KBM-7 (cell line): ENCODE results near the gene ACCS.

Experiments
- DNase-seq: peaks from one replicate; pipeline ENCODE4 v3.0.0-alpha.2; 2015
- in situ Hi-C: fragments of 300-500 bp; cut with MboI; formaldehyde crosslinking; loops from 2 replicates; pipeline ENCODE4 v1.14.3; 2020; ENCODE audit warnings: low sequenced_read_pairs, low pct_unique_long_range_greater_than_20kb, mixed read lengths

The ACCS gene

DNA sequence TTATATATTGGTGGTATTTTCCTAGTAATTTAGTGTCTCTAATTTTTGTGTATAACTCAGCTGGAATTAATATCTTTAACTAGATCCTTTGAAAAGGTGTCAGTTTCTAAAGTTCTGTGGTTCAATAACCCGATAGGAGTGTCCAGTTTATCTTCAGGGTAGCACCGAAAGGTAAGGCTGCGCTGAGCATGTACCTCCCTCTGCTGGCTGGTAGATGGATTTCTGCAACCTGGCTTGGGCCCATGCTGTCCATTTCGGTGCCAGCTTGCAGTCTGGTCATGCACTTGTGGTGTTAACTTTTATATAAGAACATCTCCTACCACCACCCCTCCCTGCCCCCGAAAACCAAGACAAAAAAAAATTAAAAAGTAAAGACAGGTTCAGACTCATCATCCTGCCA is 54.1 kb downstream of the ACCS start:
- in situ Hi-C loops: no loop called here
- no peak for DNase-seq

DNA sequence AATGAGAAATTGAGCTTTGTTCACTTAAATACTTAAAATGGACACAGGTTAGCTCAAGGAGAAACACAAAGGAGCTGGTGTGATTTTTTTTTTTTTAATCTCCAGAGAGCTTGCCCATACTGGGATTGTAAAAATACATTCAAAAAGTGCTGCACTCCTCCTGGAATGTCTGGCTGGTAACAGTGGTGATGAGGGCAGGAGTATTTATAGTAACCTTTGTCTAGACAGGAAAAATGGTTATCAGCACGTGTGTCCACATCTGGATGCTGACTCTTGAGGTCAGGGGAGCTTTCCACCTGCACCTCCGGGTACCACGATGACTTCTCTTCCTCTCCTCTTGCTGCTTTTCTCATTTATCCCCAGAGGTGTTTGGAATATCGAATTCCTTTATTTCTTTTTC is 59.5 kb downstream of the ACCS start:
- no peak for DNase-seq
- in situ Hi-C loops: loop anchor here (25.0 kb wide), 1 partner anchor 412 kb away; no protein-coding TSS in a partner anchor

DNA sequence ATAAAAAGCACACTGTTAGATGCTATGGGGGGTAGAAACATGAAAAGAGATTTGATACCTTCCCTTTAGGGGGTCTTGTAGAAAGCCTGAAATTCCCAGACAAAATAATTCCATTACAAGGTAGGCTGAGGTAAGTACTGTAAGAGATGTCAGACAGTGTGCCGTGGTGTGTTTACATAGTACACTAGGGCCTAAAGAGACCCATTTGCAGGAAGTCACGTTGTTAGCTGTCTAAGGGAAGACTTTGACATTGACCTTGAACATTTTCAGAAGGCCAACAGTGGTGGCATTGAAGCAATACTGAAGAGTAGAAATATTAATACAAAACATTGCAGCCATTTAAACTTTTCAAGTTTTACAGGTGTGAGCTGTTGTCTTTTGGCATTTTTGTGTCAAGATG is 60.2 kb downstream of the ACCS start:
- in situ Hi-C loops: loop anchor here (25.0 kb wide), 1 partner anchor 411 kb away; no protein-coding TSS in a partner anchor

DNA sequence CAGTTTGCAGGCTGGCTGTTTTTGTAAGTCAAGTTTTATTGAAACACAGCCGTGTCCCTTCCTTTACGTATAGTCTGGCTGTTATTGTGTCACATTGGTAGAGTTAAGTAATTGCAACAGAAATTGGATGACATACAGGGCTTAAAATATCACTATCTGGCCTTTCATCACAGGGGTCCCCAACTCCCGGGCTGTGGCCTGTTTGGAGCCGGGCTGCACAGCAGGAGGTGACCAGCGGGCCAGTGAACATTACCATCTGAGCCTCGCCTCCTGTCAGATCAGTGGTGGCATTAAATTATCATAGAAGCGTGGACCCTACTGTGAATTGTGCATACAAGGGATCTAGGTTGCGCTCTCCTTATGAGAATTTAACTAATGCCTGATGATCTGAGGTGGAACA is 61.1 kb downstream of the ACCS start:
- in situ Hi-C loops: loop anchor here (25.0 kb wide), 1 partner anchor 410 kb away; no protein-coding TSS in a partner anchor
- DNase-seq: no peak

More for the DNA sequence above, 60.2 kb downstream of the ACCS start:
- no peak for DNase-seq

DNA sequence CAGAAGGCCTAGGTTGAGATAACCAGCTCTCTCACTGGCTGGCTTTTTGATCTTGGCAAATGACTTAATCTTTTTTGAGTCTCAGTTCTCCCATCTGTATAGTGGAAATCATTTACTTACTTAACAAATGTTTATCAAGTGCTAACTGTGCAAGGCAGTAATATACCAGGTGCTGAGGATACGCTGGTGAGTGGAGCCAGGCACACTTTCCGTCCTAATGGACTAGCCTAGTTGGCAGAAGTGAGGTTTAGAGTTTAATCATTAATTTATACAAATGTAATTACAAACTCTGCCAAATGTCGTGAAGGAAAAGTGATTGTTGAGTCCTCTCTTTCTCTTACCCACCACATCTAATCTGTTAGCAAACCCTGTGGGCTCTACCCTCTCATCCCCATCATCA is 62.7 kb downstream of the ACCS start:
- no peak for DNase-seq
- in situ Hi-C loops: loop anchor here (25.0 kb wide), 1 partner anchor 409 kb away; no protein-coding TSS in a partner anchor

DNA sequence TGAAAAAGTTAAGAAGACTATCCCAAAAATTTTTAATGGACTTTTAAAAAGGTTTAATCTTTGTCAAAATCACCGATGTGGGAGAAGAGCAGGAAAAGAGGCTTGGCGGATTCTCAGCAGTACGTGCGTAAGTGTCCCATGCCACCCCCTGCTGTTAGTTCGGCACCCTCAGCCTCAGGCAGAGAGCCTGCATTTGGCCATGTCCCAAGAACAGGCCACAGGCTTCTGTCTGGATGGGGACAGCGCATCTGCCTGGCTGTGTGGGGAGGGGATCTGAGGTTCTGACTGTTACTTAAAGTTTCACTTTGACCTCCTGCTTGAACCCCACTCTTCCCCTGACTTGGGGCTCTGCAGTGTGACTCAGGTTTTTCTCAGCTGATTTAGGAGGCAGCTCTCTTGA is 64.7 kb downstream of the ACCS start:
- no peak for DNase-seq
- in situ Hi-C loops: loop anchor here (25.0 kb wide), 1 partner anchor 407 kb away; no protein-coding TSS in a partner anchor

DNA sequence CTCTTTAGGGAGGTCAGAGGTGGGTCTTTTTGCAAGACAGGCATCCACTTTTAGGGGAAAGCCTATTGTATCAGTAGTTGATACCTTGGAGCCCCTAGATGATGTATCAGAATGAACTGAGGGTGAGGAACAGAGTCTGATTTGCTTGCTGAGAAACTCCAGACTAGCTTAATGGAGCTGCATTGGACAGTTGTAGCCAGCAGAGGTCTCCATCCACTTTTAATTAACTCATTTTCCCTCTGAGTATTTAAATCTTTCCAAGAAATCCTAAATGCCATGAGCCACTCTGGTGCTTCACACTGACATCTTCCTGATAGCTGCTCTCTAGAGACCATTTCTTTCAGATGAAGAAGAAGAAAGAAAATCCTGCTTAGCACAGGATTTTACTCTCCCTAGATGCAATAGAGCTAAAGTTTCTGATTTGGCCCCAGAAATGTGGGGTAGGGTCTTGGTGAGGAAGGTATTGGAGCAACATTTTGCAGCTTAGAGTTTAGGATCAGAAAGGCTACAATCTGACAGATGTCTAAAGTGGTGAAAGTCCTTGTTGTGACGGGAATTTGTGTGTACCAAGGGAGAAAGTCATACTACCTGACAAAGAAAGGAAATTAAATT is 67.4 kb downstream of the ACCS start:
- in situ Hi-C loops: loop anchor here (25.0 kb wide), 1 partner anchor 404 kb away; no protein-coding TSS in a partner anchor
- peak; percentile 25 for DNase-seq
